ENCODE measurements around the gene ST8SIA6.

ST8SIA6 gene

DNA sequence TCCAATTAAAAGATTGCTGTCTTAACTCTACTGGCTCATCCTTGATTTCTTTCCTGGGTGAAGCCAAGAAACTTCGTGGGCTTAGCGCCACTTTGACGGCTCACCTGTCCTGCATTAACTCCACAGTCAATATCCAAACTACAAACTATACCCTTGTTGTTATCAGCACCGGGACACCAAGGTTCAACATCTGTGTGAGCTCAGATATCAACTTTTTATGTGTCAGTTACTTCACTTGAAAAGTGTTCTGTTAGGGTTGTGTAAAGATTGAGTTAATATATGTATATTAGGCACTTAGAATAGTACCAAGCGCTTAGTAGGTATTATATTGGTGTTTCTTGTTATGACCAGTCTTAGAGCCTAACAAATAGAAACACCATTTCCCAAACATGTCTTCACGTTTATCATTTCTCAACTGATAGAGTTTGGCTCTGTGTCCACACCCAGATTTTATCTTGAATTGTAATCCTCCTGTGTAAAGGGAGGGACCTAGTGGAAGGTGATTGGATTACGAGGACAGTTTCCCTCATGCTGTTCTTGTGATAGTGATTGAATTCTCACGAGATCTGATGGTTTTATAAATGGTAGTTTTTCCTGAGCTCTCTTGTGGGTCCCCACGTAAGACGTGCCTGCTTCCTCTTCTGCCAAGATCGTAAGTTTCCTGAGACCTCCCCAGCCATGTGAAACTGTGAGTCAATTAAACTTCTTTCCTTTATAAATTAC is 19.0 kb upstream of the ST8SIA6 start:
- Mint-ChIP-seq H3K27ac (no peak overlapping the region), H3K4me3 (no peak overlapping the region), H3K27me3 (peaks cover 9% of the 10 kb centered on the region), H3K9me3 (ENCODE audit: low read depth) (peaks cover 6% of the 10 kb centered on the region), H3K36me3 (no peaks in the 10 kb centered on the region), H3K4me1 (ENCODE audit: low read depth) (peaks cover 4% of the 10 kb centered on the region)

DNA sequence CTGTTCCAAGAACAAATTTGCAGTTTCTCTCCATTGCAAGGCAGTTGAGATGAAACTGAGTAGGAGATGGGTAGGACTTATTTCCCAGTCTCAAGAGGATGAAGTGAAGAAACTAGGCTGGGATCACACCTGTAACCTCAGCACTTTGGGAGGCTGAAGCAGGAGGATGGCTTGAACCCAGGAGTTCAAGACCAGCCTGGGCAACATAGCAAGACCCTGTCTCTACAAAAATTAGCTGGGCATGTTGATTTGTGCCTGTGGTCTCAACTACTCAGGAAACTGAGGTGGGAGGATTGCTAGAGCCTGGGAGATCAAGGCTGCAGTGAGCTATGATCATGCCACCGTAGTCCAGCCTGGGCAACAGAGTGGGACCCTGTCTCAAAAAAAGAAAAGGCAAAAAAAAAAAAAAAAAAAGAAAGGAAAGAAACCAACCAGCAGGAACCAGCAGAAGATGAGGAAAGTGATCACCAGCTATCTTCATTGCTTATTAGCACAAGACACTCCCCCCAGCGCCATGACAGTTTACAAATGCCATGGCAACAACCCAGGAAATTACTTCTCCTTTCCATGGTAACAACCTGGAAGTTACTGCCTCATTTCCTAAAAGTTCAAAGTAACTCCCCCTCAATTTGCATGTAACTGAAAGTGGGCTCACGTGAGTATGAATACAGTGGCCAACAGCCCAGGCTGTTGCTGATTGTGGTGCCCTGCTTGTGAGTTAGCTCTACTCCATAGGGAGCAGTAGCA is 18.3 kb upstream of the ST8SIA6 start:
- peaks cover 4% of the 10 kb centered on the region for H3K4me1 Mint-ChIP-seq (ENCODE audit: low read depth)
- no peaks in the 10 kb centered on the region for H3K36me3 Mint-ChIP-seq
- H3K27ac Mint-ChIP-seq = no peak overlapping the region
- peaks cover 6% of the 10 kb centered on the region for H3K9me3 Mint-ChIP-seq (ENCODE audit: low read depth)
- H3K4me3 Mint-ChIP-seq = no peak overlapping the region
- peaks cover 12% of the 10 kb centered on the region for H3K27me3 Mint-ChIP-seq

- no peak overlapping the region for H3K4me3 Mint-ChIP-seq
- H3K9me3 Mint-ChIP-seq (ENCODE audit: low read depth) = peaks cover 6% of the 10 kb centered on the region
- H3K27ac Mint-ChIP-seq = no peak overlapping the region
- H3K36me3 Mint-ChIP-seq = no peaks in the 10 kb centered on the region
- peaks cover 16% of the 10 kb centered on the region for H3K27me3 Mint-ChIP-seq
- peaks cover 4% of the 10 kb centered on the region for H3K4me1 Mint-ChIP-seq (ENCODE audit: low read depth)
These were observed 15.9 kb upstream of the ST8SIA6 start for GRCh38 chr10:17470246-17470645.

GRCh38 chr10:17465328-17466125 is 11.1 kb upstream of the ST8SIA6 start:
- Mint-ChIP-seq H3K27ac (no peak overlapping the region), H3K36me3 (no peaks in the 10 kb centered on the region), H3K4me3 (no peak overlapping the region), H3K4me1 (ENCODE audit: low read depth) (no peaks in the 10 kb centered on the region), H3K9me3 (ENCODE audit: low read depth) (peaks cover 5% of the 10 kb centered on the region), H3K27me3 (peaks cover 34% of the 10 kb centered on the region)

GRCh38 chr10:17464545-17464944 is 10.2 kb upstream of the ST8SIA6 start:
- Mint-ChIP-seq H3K4me3 (no peak overlapping the region), H3K36me3 (no peaks in the 10 kb centered on the region), H3K4me1 (ENCODE audit: low read depth) (no peaks in the 10 kb centered on the region), H3K9me3 (ENCODE audit: low read depth) (no peaks in the 10 kb centered on the region), H3K27me3 (peaks cover 35% of the 10 kb centered on the region), H3K27ac (no peak overlapping the region)

GRCh38 chr10:17460756-17461155 is 6.4 kb upstream of the ST8SIA6 start:
- H3K9me3 Mint-ChIP-seq (ENCODE audit: low read depth) = no peaks in the 10 kb centered on the region
- H3K36me3 Mint-ChIP-seq = no peaks in the 10 kb centered on the region
- H3K4me3 Mint-ChIP-seq = no peak overlapping the region
- no peaks in the 10 kb centered on the region for H3K4me1 Mint-ChIP-seq (ENCODE audit: low read depth)
- H3K27ac Mint-ChIP-seq = no peak overlapping the region
- H3K27me3 Mint-ChIP-seq = peaks cover 32% of the 10 kb centered on the region

DNA sequence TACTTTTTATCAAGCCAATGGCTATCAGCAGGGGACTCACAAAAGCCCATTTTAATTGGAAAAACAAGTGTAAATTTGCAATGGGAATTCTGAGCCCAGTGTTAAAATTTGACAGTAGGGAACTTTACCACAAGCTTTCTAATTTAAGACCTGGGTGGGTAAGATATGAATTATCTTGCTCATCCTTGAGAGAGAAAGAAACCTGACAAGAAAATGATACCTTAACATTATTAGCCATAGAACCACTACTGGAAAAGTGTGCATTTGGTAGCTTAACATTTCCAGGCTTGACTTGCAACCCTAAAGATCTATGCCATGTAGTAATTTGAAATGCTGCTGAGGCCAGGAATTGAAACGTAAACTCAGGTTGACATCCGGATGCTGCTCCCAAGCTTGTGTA is 2.7 kb upstream of the ST8SIA6 start:
- peaks cover 19% of the 10 kb centered on the region for H3K4me1 Mint-ChIP-seq (ENCODE audit: low read depth)
- H3K27ac Mint-ChIP-seq = no peak overlapping the region
- peaks cover 14% of the 10 kb centered on the region for H3K27me3 Mint-ChIP-seq

GRCh38 chr10:17456032-17456548 is 1.7 kb upstream of the ST8SIA6 start:
- no peak overlapping the region for H3K4me3 Mint-ChIP-seq
- peaks cover 16% of the 10 kb centered on the region for H3K27me3 Mint-ChIP-seq
- H3K9me3 Mint-ChIP-seq (ENCODE audit: low read depth) = no peaks in the 10 kb centered on the region
- H3K27ac Mint-ChIP-seq = no peak overlapping the region
- no peaks in the 10 kb centered on the region for H3K36me3 Mint-ChIP-seq
- peaks cover 19% of the 10 kb centered on the region for H3K4me1 Mint-ChIP-seq (ENCODE audit: low read depth)

More for the DNA sequence above, 2.7 kb upstream of the ST8SIA6 start:
- H3K36me3 Mint-ChIP-seq = no peaks in the 10 kb centered on the region
- no peaks in the 10 kb centered on the region for H3K9me3 Mint-ChIP-seq (ENCODE audit: low read depth)
- H3K4me3 Mint-ChIP-seq = no peak overlapping the region

DNA sequence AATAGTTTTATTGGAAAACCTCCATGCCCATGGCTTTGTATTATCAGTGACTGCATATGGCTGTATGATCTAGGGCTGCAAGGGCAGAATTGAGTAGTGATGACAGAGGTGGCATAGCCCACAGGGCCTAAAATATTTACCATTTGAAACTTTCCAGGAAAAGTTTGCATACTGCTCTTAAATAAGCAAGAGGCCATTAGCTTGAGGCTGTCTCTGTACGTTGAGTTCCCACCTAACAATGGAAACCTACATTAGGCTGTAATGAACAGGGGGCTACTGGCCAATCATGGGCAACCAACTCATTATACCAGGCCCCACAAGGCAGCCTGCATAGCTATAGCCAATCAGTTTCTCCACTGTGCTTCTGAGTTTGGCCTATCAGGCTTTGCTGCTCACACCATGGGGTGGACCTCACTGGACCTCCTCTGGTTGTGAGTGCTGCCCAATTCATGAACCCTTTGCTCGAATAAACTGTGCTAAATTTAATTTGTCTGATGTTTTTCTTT is 673 bp upstream of the ST8SIA6 start:
- Mint-ChIP-seq H3K27me3 (peaks cover 13% of the 10 kb centered on the region), H3K4me1 (ENCODE audit: low read depth) (peaks cover 19% of the 10 kb centered on the region), H3K27ac (no peak overlapping the region), H3K9me3 (ENCODE audit: low read depth) (no peaks in the 10 kb centered on the region), H3K36me3 (no peaks in the 10 kb centered on the region), H3K4me3 (peak overlapping the region; percentile 84)

DNA sequence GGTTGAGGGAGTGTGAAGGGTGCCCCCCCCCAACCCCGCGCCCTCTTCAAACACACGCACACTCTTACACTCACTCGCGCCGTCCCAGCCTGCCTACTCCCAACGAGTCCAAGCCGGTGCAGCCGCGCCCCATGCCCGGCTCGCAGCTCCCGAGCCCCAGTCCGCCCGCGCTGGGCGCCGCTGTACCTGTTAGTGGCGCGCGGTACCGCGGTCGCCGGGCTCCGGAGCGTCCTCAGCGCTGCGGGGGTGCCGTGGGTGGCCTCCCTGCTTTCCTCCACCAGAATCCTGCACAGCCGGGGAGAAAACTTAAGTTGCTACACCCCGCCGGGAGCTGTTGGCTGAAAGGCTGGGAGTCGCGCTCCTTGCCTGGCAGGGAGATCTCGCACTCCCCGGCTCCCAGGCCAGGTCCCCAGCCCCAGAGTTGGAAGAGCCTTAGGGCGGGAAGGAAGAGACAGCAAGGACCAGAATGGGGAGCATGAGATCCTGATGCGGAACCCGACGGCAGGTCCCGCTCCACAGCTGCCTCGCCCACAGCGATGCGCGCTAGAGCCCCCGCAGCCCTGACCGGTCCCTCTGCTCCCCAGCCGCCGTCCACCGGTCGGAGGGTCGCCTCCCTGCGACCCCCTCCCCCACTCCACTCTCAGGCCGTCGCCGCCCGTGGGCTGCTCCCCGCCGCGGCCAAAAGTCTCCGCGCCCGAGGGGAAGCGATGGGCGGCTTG is 863 bp downstream of the ST8SIA6 start:
- H3K36me3 Mint-ChIP-seq = peaks cover 4% of the 10 kb centered on the region
- peak overlapping the region; percentile 85 for H3K4me3 Mint-ChIP-seq
- H3K27me3 Mint-ChIP-seq = peaks cover 13% of the 10 kb centered on the region
- H3K27ac Mint-ChIP-seq = no peak overlapping the region
- peaks cover 19% of the 10 kb centered on the region for H3K4me1 Mint-ChIP-seq (ENCODE audit: low read depth)
- peaks cover 6% of the 10 kb centered on the region for H3K9me3 Mint-ChIP-seq (ENCODE audit: low read depth)

GRCh38 chr10:17453035-17453372 is 1.4 kb downstream of the ST8SIA6 start:
- Mint-ChIP-seq H3K27me3 (peaks cover 10% of the 10 kb centered on the region), H3K4me3 (peak overlapping the region; percentile 85), H3K9me3 (ENCODE audit: low read depth) (peaks cover 8% of the 10 kb centered on the region), H3K27ac (no peak overlapping the region), H3K36me3 (peaks cover 9% of the 10 kb centered on the region), H3K4me1 (ENCODE audit: low read depth) (peaks cover 19% of the 10 kb centered on the region)

DNA sequence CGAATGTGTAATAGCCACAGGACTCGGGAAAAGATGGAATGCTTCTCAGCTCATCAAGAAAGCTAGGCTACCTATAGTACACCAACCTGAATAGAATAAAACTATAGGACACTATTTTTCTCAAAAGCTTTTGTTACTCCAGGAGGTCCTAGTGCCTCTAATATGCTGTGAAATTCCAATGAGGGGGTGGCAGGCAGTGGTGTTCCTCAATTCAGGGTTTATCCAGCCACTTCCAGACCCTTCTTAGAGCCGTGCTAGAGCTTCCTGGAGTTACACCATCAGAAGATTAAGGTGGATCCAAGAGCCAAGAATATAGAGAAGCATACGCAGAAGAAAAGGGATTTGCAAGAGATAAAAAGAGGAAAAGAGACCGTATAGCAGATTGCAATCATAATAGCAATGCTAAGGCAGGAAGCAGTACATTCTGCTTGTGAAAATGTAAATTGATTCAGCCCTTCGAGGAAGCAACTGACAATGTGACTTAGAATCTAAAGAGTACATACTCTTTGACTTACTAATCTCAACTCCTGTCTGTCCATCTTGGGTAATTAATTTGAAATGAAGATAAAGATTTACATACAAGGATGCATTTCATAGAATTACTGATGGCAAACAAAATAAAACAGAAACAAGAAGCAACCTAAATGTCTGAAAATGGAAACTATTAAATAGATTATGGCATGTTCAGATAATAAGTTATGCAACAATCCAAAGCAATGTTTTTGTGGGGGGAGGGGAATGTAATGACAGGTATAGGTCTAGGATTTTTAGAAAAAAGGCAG is 2.1 kb downstream of the ST8SIA6 start:
- H3K36me3 Mint-ChIP-seq = peaks cover 10% of the 10 kb centered on the region
- no peak overlapping the region for H3K27ac Mint-ChIP-seq
- peaks cover 19% of the 10 kb centered on the region for H3K4me1 Mint-ChIP-seq (ENCODE audit: low read depth)
- peaks cover 10% of the 10 kb centered on the region for H3K9me3 Mint-ChIP-seq (ENCODE audit: low read depth)
- peak overlapping the region; percentile 56 for H3K4me3 Mint-ChIP-seq
- H3K27me3 Mint-ChIP-seq = peaks cover 9% of the 10 kb centered on the region

GRCh38 chr10:17450024-17450423 is 4.4 kb downstream of the ST8SIA6 start:
- no peak overlapping the region for H3K27ac Mint-ChIP-seq
- peaks cover 10% of the 10 kb centered on the region for H3K36me3 Mint-ChIP-seq
- H3K4me3 Mint-ChIP-seq = no peak overlapping the region
- H3K27me3 Mint-ChIP-seq = peaks cover 7% of the 10 kb centered on the region
- peaks cover 19% of the 10 kb centered on the region for H3K4me1 Mint-ChIP-seq (ENCODE audit: low read depth)
- H3K9me3 Mint-ChIP-seq (ENCODE audit: low read depth) = peaks cover 10% of the 10 kb centered on the region

Data from activated naive CD8-positive, alpha-beta T cell (primary cell).